SK-N-SH (cell line): ENCODE data around the gene ATP2A3.

Experiments
- CHD2 ChIP-seq: fragments of 150-350 bp; IDR thresholded peaks from 2 replicates; pipeline ENCODE4 v1.6.1; 2018; ENCODE audit warnings: low read length; ENCODE audit not compliant: partially characterized antibody
- EZH2phosphoT487 ChIP-seq: fragments of 200-600 bp; sonication (generic); IDR thresholded peaks from 2 replicates; pipeline ENCODE4 v1.6.1; 2017; ENCODE audit warnings: low read depth, mixed run types, mild to moderate bottlenecking, antibody characterized with exemption, moderate library complexity, borderline replicate concordance
- POLR2AphosphoS5 ChIP-seq: IDR thresholded peaks from 2 replicates; pipeline ENCODE4 v1.6.1; 2012; ENCODE audit warnings: low read depth, low read length
- TAF1 ChIP-seq: IDR thresholded peaks from 2 replicates; pipeline ENCODE4 v1.6.1; 2012; ENCODE audit warnings: low read depth, mild to moderate bottlenecking, low read length, moderate library complexity, borderline replicate concordance
- TEAD4 ChIP-seq: IDR thresholded peaks from 2 replicates; pipeline ENCODE4 v1.4.0; 2012; ENCODE audit warnings: mild to moderate bottlenecking, borderline replicate concordance; ENCODE audit not compliant: insufficient read depth
- TF ChIP-seq, protein P1 (sequence below): fragments of 200-600 bp; sonication (generic); IDR thresholded peaks from 2 replicates; pipeline ENCODE4 v1.6.1; 2017; ENCODE audit warnings: antibody characterized with exemption, mild to moderate bottlenecking, moderate library complexity
- TF ChIP-seq, protein P2 (sequence below): IDR thresholded peaks from 2 replicates; pipeline ENCODE4; 2012
- TF ChIP-seq, protein P3 (sequence below): IDR thresholded peaks from 2 replicates; pipeline ENCODE4 v1.4.0; 2012; ENCODE audit warnings: low read depth

DNA sequence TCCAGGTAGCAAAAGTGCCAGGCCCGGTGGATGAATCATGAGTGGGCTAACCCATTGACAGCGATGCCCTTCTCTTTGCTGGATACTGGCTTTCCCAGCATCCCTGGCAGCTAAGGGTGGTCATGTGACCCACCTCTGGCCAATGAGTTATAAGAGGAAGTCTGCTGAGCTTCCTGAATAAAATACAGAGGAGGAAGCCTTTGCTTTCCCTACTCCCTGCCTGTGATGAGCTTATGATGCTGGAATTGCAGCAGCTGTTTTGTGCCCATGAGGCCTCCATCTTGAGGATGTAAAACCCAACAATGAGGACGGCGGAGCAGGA lies 15.0 kb upstream of the ATP2A3 start:
- TF ChIP-seq, protein P1, sequence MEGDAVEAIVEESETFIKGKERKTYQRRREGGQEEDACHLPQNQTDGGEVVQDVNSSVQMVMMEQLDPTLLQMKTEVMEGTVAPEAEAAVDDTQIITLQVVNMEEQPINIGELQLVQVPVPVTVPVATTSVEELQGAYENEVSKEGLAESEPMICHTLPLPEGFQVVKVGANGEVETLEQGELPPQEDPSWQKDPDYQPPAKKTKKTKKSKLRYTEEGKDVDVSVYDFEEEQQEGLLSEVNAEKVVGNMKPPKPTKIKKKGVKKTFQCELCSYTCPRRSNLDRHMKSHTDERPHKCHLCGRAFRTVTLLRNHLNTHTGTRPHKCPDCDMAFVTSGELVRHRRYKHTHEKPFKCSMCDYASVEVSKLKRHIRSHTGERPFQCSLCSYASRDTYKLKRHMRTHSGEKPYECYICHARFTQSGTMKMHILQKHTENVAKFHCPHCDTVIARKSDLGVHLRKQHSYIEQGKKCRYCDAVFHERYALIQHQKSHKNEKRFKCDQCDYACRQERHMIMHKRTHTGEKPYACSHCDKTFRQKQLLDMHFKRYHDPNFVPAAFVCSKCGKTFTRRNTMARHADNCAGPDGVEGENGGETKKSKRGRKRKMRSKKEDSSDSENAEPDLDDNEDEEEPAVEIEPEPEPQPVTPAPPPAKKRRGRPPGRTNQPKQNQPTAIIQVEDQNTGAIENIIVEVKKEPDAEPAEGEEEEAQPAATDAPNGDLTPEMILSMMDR: no peak
- TF ChIP-seq TEAD4 (no peak), CHD2 (no peak), POLR2AphosphoS5 (no peak), EZH2phosphoT487 (no peak), TAF1 (no peak)
- TF ChIP-seq, protein P2, sequence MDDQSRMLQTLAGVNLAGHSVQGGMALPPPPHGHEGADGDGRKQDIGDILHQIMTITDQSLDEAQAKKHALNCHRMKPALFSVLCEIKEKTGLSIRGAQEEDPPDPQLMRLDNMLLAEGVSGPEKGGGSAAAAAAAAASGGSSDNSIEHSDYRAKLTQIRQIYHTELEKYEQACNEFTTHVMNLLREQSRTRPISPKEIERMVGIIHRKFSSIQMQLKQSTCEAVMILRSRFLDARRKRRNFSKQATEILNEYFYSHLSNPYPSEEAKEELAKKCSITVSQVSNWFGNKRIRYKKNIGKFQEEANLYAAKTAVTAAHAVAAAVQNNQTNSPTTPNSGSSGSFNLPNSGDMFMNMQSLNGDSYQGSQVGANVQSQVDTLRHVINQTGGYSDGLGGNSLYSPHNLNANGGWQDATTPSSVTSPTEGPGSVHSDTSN: no peak
- TF ChIP-seq, protein P3, sequence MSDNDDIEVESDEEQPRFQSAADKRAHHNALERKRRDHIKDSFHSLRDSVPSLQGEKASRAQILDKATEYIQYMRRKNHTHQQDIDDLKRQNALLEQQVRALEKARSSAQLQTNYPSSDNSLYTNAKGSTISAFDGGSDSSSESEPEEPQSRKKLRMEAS: no peak
